SK-N-SH (cell line): ENCODE results near the gene DOK3. TPM values are rescaled to one million over a fixed set of nuclear protein-coding genes. Genes with fewer than 3 reads are reported as not detected.

Experiments
- CTCF ChIA-PET: fragments of 300-600, 350-600 bp; formaldehyde crosslinking; extraction: SDS; loops from one replicate; lab custom pipeline; 2021; lab: Yijun Ruan, JAX
- POLR2A ChIA-PET: fragments of 350-600 bp; sonication (Branson Sonifier 250); formaldehyde crosslinking; extraction: SDS; loops from one replicate; lab custom pipeline; 2020; ENCODE audit warnings: antibody characterized with exemption, inconsistent platforms; lab: Yijun Ruan, JAX
- DNase-seq: peaks from one replicate; pipeline ENCODE4 v3.0.0; 2012
- H2AFZ ChIP-seq: fragments of 200-600 bp; sonication (generic); 2 replicates; pipeline ENCODE4 v1.8.1; 2016; ENCODE audit warnings: antibody characterized with exemption, mild to moderate bottlenecking, low read depth
- H3F3A ChIP-seq: fragments of 200-600 bp; sonication (generic); replicated peaks from 2 replicates; pipeline ENCODE3; 2016; ENCODE audit warnings: antibody characterized with exemption, mild to moderate bottlenecking; ENCODE audit not compliant: insufficient read depth
- H3K27ac ChIP-seq, 2 experiments: fragments of 200-500 bp in 1 of 2; fragments of 200-600 bp in 1 of 2; sonication (Bioruptor generic) in 1 of 2; sonication (generic), shearing (Covaris generic) in 1 of 2; 2 replicates each; pipeline versions ENCODE4 v1.5.1 to v1.6.1; 2014 to 2016; ENCODE audit warnings: low read depth in 2 of 2, inconsistent platforms in 1 of 2, low read length in 1 of 2, mild to moderate bottlenecking in 1 of 2, mixed read lengths in 1 of 2
- H3K27me3 ChIP-seq: fragments of 200-600 bp; sonication (generic), shearing (Covaris generic); 2 replicates; pipeline ENCODE4 v1.6.1; 2016; ENCODE audit warnings: mixed run types; ENCODE audit not compliant: insufficient read depth
- H3K36me3 ChIP-seq, 2 experiments: fragments of 200-500 bp in 1 of 2; fragments of 200-600 bp in 1 of 2; sonication (Bioruptor generic) in 1 of 2; sonication (generic) in 1 of 2; replicated peaks in 1 of 2; 2 replicates each; pipeline versions ENCODE3 to v1.5.1; 2014 to 2016; ENCODE audit warnings: low read length in 1 of 2, mild to moderate bottlenecking in 1 of 2; ENCODE audit not compliant: insufficient read depth in 2 of 2, control insufficient read depth in 1 of 2
- H3K4me1 ChIP-seq, 2 experiments: fragments of 200-500 bp in 1 of 2; fragments of 200-600 bp in 1 of 2; sonication (Bioruptor generic) in 1 of 2; sonication (generic), shearing (Covaris generic) in 1 of 2; 2 replicates each; pipeline versions ENCODE4 v1.5.1 to v1.6.1; 2014 to 2016; ENCODE audit warnings: low read depth in 1 of 2, low read length in 1 of 2, mixed run types in 1 of 2; ENCODE audit not compliant: insufficient read depth in 2 of 2, control insufficient read depth in 1 of 2
- H3K4me2 ChIP-seq: fragments of 200-600 bp; sonication (generic), shearing (Covaris generic); 2 replicates; pipeline ENCODE4 v1.6.1; 2017; ENCODE audit warnings: mixed run types
- H3K4me3 ChIP-seq, 2 experiments: fragments of 200-500 bp in 1 of 2; fragments of 200-600 bp in 1 of 2; sonication (Bioruptor generic) in 1 of 2; sonication (generic), shearing (Covaris generic) in 1 of 2; 2 replicates each; pipeline versions ENCODE4 v1.5.1 to v1.8.1; 2014 to 2016; ENCODE audit warnings: low read depth in 2 of 2, inconsistent platforms in 1 of 2, low read length in 1 of 2, mild to moderate bottlenecking in 1 of 2, mixed read lengths in 1 of 2, moderate library complexity in 1 of 2
- H3K79me2 ChIP-seq: fragments of 200-600 bp; sonication (generic); 2 replicates; pipeline ENCODE4 v1.8.1; 2017; ENCODE audit warnings: mild to moderate bottlenecking; ENCODE audit not compliant: insufficient read depth
- H3K9ac ChIP-seq: fragments of 200-600 bp; sonication (generic); 2 replicates; pipeline ENCODE4 v1.6.1; 2017; ENCODE audit warnings: mixed run types
- H3K9me2 ChIP-seq: fragments of 200-600 bp; sonication (generic); 2 replicates; pipeline ENCODE4 v1.6.1; 2017; ENCODE audit warnings: mixed run types
- H3K9me3 ChIP-seq: fragments of 200-600 bp; sonication (generic); 2 replicates; pipeline ENCODE4 v1.6.1; 2017; ENCODE audit warnings: mixed run types, mild to moderate bottlenecking, moderate library complexity
- H4K20me1 ChIP-seq: fragments of 200-600 bp; sonication (generic); 2 replicates; pipeline ENCODE4 v1.6.1; 2017; ENCODE audit warnings: mild to moderate bottlenecking, mixed run types; ENCODE audit not compliant: insufficient read depth
- CHD2 ChIP-seq: fragments of 150-350 bp; IDR thresholded peaks from 2 replicates; pipeline ENCODE4 v1.6.1; 2018; ENCODE audit warnings: low read length; ENCODE audit not compliant: partially characterized antibody
- ELF1 ChIP-seq: IDR thresholded peaks from 2 replicates; pipeline ENCODE4 v1.4.0; 2012
- EP300 ChIP-seq, 2 experiments: IDR thresholded peaks; 2 replicates each; pipeline versions ENCODE4 v1.4.0 to v1.6.1; 2012; ENCODE audit warnings: borderline replicate concordance in 1 of 2, low read depth in 1 of 2, low read length in 1 of 2
- FOSL2 ChIP-seq: IDR thresholded peaks from 2 replicates; pipeline ENCODE4 v1.4.0; 2012; ENCODE audit warnings: low read depth, mild to moderate bottlenecking, moderate library complexity, borderline replicate concordance
- GABPA ChIP-seq: IDR thresholded peaks from 2 replicates; pipeline ENCODE4 v1.4.0; 2012; ENCODE audit warnings: low read depth, mild to moderate bottlenecking
- GATA2 ChIP-seq: sonication (generic); formaldehyde crosslinking; IDR thresholded peaks from 2 replicates; pipeline ENCODE4 v1.5.0; 2020; ENCODE audit warnings: mild to moderate bottlenecking, missing genetic modification reagents
- JUND ChIP-seq: IDR thresholded peaks from 2 replicates; pipeline ENCODE4 v1.4.0; 2012
- MEF2A ChIP-seq: IDR thresholded peaks from 2 replicates; pipeline ENCODE4 v1.4.0; 2012; ENCODE audit warnings: low read depth, borderline replicate concordance
- RAD21 ChIP-seq: IDR thresholded peaks from 2 replicates; pipeline ENCODE4 v1.6.1; 2012; ENCODE audit warnings: mild to moderate bottlenecking, low read length
- RCOR1 ChIP-seq: fragments of 150-350 bp; IDR thresholded peaks from 2 replicates; pipeline ENCODE4 v1.6.1; 2017; ENCODE audit warnings: antibody characterized with exemption, low read length
- RFX5 ChIP-seq: IDR thresholded peaks from 2 replicates; pipeline ENCODE4 v1.6.1; 2012; ENCODE audit warnings: mild to moderate bottlenecking, improper control_type of control experiment, low read length
- SIN3A ChIP-seq: IDR thresholded peaks from 2 replicates; pipeline ENCODE4 v1.6.1; 2012; ENCODE audit warnings: low read depth, mild to moderate bottlenecking, low read length, moderate library complexity, borderline replicate concordance
- SMC3 ChIP-seq: IDR thresholded peaks from 2 replicates; pipeline ENCODE4 v1.6.1; 2012; ENCODE audit warnings: low read depth, low read length, improper control_type of control experiment
- TAF1 ChIP-seq: IDR thresholded peaks from 2 replicates; pipeline ENCODE4 v1.6.1; 2012; ENCODE audit warnings: low read depth, mild to moderate bottlenecking, low read length, moderate library complexity, borderline replicate concordance
- ZBTB33 ChIP-seq: IDR thresholded peaks from 2 replicates; pipeline ENCODE4 v1.4.0; 2012; ENCODE audit warnings: low read depth, borderline replicate concordance
- WGBS: methylation state at CpG from one replicate; pipeline ENCODE4 v1.1.6; 2017; ENCODE audit warnings: low lambda C conversion rate; 5-methylcytosine and 5-hydroxymethylcytosine counted together
- polyA plus RNA-seq, 3 experiments: library from polyadenylated mRNA; depleted of rRNA; stranded (reverse); fragments of >200 nt; gene quantifications; 2 replicates each; pipeline ENCODE4 v1.2.3, GENCODE V29; 2012
- TF ChIP-seq, protein P1 (sequence below): IDR thresholded peaks from 2 replicates; pipeline ENCODE4 v1.4.0; 2012; ENCODE audit warnings: low read depth, borderline replicate concordance
- TF ChIP-seq, protein P2 (sequence below): fragments of 200-600 bp; sonication (generic); IDR thresholded peaks from 2 replicates; pipeline ENCODE4 v1.6.1; 2017; ENCODE audit warnings: antibody characterized with exemption, mild to moderate bottlenecking, moderate library complexity
- TF ChIP-seq, protein P3 (sequence below): IDR thresholded peaks from 2 replicates; pipeline ENCODE4 v1.4.0; 2012; ENCODE audit warnings: low read depth
- TF ChIP-seq, protein P4 (sequence below): IDR thresholded peaks from 2 replicates; pipeline ENCODE4; 2012
- TF ChIP-seq, protein P5 (sequence below): fragments of 150-350 bp; IDR thresholded peaks from 2 replicates; pipeline ENCODE4 v1.6.1; 2016; ENCODE audit warnings: mild to moderate bottlenecking, low read depth, low read length

DOK3 gene
- polyA plus RNA-seq, 1 of the 3 experiments (the other 2 are of a cell fraction), result 2.2 TPM

DNA sequence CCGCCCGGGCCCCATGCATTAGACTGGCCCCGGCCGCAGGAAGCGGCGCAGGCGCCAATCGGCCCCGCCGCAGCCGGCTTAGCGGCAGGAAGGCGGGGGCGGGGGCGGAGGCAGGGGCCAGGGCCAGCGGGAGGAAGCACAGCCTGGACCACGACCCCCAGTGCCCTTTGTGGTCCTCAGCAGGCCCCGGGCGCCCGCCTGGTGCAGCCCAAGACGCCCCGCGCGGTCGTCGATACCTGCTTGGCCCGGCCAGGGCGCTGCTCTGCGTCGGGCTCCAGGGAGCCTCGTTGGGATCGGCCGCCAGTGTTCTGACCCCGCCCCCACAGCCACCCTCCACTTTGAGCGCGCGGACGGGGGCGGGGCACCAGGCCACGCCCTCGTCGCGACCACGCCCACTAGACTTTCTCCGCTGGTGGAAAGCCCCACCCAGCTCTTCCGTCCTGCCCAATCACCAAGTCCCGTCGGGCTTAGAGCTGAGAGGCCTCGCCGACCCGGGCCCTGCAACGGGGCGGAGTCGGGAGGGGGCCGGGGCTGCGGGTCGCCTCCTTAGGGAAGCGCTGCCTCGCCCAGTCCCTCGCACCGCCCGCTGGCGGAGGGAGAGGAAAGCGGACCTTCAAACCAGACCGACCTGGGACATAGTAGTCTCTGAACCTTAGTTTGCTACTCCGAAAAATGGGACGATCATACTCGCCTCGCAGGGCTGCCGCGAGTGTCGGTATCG, 12.2 kb downstream of the DOK3 start, which contains the start of gene PDLIM7 (continued):
- TF ChIP-seq, protein P1, sequence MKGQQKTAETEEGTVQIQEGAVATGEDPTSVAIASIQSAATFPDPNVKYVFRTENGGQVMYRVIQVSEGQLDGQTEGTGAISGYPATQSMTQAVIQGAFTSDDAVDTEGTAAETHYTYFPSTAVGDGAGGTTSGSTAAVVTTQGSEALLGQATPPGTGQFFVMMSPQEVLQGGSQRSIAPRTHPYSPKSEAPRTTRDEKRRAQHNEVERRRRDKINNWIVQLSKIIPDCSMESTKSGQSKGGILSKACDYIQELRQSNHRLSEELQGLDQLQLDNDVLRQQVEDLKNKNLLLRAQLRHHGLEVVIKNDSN, result no peak
- TF ChIP-seq RFX5, result no peak
- TF ChIP-seq MEF2A, result no peak
- TF ChIP-seq EP300 (IDR thresholded peaks at IDR 0.05; ENCODE audit: borderline replicate concordance in 1 of 2, low read depth in 1 of 2, low read length in 1 of 2), result no peak
- TF ChIP-seq GATA2, result no peak
- TF ChIP-seq, protein P2, sequence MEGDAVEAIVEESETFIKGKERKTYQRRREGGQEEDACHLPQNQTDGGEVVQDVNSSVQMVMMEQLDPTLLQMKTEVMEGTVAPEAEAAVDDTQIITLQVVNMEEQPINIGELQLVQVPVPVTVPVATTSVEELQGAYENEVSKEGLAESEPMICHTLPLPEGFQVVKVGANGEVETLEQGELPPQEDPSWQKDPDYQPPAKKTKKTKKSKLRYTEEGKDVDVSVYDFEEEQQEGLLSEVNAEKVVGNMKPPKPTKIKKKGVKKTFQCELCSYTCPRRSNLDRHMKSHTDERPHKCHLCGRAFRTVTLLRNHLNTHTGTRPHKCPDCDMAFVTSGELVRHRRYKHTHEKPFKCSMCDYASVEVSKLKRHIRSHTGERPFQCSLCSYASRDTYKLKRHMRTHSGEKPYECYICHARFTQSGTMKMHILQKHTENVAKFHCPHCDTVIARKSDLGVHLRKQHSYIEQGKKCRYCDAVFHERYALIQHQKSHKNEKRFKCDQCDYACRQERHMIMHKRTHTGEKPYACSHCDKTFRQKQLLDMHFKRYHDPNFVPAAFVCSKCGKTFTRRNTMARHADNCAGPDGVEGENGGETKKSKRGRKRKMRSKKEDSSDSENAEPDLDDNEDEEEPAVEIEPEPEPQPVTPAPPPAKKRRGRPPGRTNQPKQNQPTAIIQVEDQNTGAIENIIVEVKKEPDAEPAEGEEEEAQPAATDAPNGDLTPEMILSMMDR, result no peak; the same call in 1 of the 2 replicates
- no peak for TF ChIP-seq ZBTB33

DNA sequence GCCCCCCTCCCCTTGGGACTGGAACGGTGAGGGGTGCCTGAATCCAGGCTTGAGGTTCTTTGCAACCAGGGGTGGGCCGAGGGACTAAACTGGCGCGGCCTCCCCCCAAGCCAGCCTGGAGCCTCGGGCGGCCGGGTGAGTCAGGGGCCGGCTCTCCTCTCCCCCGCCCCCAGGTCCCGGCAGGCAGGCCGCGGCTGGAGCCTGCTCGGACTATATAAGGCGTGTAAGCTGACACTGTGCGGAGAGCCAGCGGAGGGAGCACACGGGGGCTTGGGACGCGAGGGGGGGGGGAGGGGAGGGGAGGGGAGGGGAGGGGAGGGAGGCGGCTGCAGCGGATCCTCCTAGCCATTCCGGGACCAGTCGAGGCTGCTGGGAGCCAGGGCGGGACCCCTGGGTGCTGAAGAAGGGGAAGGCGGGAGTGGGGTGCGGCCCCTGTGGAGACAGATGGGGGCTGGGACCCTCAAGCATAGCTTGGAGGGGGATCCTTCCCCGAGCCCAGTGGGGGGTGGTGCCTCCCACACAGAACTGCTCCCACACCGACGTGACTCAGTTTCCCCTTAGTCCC, 12.8 kb downstream of the DOK3 start:
- Histone ChIP-seq H3K4me3 (peak overlapping the region; percentile 83 to 94), H3K27me3 (no peaks in the 10 kb centered on the region), H3K36me3 (peaks cover 18% of the 10 kb centered on the region in 2 experiments), H3K4me1 (peaks cover 33 to 62% of the 10 kb centered on the region in 2 experiments; a peak in 3 of 4 replicates), H3K9ac (peak overlapping the region; percentile 93), H3K27ac (peak overlapping the region; percentile 80 to 94), H3K79me2 (peaks cover 51% of the 10 kb centered on the region), H3F3A (peaks cover 23% of the 10 kb centered on the region), H4K20me1 (peaks cover 44% of the 10 kb centered on the region), H3K9me2 (no peaks in the 10 kb centered on the region), H2AFZ (no peak overlapping the region), H3K9me3 (no peaks in the 10 kb centered on the region), H3K4me2 (peak overlapping the region; percentile 94)
- ChIA-PET POLR2A (interaction anchor here (0.6 to 6.7 kb wide), 9 partner anchors 19 to 562 kb away, joined by 3 to 43 read pairs (median 4); partner anchors contain the start of gene DDX41), CTCF (interaction anchor here (1.1 to 15.9 kb wide), 10 partner anchors 19 to 302 kb away, joined by 3 to 228 read pairs (median 20); partner anchors contain the start of genes DBN1 and PRR7)
- WGBS, result 3% methylated on average over 19 of the region's 29 CpGs
- peak; percentile 83 for DNase-seq
- TF ChIP-seq CHD2 (peak; percentile 49), ELF1 (no peak), RCOR1 (no peak), RAD21 (no peak), FOSL2 (peak; percentile 48; the same call in 1 of the 2 replicates), GABPA (no peak), ZBTB33 (no peak), JUND (no peak), SMC3 (no peak), GATA2 (no peak), SIN3A (no peak), TAF1 (peak; percentile 39; the same call in 1 of the 2 replicates)
- TF ChIP-seq, protein P3, sequence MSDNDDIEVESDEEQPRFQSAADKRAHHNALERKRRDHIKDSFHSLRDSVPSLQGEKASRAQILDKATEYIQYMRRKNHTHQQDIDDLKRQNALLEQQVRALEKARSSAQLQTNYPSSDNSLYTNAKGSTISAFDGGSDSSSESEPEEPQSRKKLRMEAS, result no peak
- TF ChIP-seq, protein P4, sequence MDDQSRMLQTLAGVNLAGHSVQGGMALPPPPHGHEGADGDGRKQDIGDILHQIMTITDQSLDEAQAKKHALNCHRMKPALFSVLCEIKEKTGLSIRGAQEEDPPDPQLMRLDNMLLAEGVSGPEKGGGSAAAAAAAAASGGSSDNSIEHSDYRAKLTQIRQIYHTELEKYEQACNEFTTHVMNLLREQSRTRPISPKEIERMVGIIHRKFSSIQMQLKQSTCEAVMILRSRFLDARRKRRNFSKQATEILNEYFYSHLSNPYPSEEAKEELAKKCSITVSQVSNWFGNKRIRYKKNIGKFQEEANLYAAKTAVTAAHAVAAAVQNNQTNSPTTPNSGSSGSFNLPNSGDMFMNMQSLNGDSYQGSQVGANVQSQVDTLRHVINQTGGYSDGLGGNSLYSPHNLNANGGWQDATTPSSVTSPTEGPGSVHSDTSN, result no peak
- TF ChIP-seq, protein P5, sequence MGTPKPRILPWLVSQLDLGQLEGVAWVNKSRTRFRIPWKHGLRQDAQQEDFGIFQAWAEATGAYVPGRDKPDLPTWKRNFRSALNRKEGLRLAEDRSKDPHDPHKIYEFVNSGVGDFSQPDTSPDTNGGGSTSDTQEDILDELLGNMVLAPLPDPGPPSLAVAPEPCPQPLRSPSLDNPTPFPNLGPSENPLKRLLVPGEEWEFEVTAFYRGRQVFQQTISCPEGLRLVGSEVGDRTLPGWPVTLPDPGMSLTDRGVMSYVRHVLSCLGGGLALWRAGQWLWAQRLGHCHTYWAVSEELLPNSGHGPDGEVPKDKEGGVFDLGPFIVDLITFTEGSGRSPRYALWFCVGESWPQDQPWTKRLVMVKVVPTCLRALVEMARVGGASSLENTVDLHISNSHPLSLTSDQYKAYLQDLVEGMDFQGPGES, result no peak
